ENCODE data around the gene TMIGD2. TPM values are rescaled to one million over a fixed set of nuclear protein-coding genes. Genes with fewer than 3 reads are reported as not detected.

TMIGD2 gene
- total RNA-seq, 4 donors from 2014 or later, result not detected

GRCh38 chr19:4327252-4327876 is 25.2 kb upstream of the TMIGD2 start:
- DNase-seq (ENCODE audit: low spot score in 2 of 2), result peak; percentile 87 to 91
- 25% methylated on average over 8 of the region's 30 CpGs for WGBS
- H3K27me3 ChIP-seq, result no peaks in the 10 kb centered on the region
- H3K4me3 ChIP-seq, result peak overlapping the region; percentile 1
- H3K9me3 ChIP-seq, result no peaks in the 10 kb centered on the region
- H3K4me1 ChIP-seq, result peaks cover 17% of the 10 kb centered on the region
- H3K36me3 ChIP-seq, result peaks cover 13% of the 10 kb centered on the region
- TF ChIP-seq EP300 (IDR thresholded peaks at IDR 0.05), result no peak
- TF ChIP-seq POLR2AphosphoS5 (IDR thresholded peaks at IDR 0.05), result no peak
- TF ChIP-seq CTCF (IDR thresholded peaks at IDR 0.05), result no peak
- no peak for TF ChIP-seq POLR2A (IDR thresholded peaks at IDR 0.05)
- H3K27ac ChIP-seq, result no peak overlapping the region

DNA sequence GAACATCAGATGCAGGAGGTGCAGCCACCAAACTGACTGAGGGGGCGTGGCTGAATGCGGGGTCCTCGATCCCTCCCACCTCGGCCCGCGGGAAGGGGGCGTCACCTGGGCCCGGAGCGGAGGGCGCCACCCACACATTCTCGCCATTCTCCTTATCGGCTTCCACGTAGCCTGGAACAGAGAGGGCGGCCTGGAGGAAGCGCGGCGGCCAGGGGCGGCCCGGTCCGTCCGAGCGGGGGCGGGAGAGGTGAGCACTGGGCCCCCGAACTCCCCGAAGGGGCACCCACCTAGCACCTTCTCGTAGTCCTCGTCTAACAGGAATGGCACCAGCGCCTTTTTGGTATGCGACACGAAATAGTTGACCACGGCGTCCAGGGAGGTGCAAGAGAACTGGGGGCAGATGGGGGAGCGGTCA is 24.7 kb upstream of the TMIGD2 start:
- H3K4me3 ChIP-seq, result no peak overlapping the region
- TF ChIP-seq CTCF (IDR thresholded peaks at IDR 0.05) (no peak), POLR2AphosphoS5 (IDR thresholded peaks at IDR 0.05) (no peak), EP300 (IDR thresholded peaks at IDR 0.05) (no peak), POLR2A (IDR thresholded peaks at IDR 0.05) (no peak)
- no peaks in the 10 kb centered on the region for H3K9me3 ChIP-seq

DNA sequence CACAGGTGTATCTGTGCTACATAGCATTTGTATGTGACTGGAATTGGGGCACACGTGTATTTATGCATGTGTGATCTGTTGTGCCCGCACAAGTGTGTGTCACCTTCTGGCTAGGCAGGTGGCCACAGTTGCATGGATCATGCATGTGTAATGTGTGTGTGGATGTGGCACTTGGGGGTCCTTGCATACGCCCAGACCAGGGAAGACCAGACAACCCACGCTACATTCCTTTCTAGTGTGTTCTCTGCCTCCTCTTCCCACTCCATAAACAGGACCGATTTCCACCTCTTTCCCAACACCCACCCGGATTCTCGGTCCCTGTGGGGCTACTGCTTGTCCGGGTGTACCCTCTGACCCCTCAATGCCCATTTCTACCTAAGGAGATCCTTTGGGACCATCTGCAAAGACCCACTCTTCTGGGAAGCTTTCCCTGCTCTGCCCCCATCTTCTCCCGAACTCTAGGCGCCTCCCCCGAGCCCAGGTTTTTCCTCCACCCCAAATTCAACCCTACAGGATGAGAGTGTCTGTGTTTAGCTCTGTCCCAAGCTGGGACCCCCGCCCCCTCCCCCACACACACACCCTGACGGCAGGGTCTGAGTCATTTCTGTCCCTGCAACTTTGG is 24.1 kb upstream of the TMIGD2 start:
- 59% methylated on average over 13 of the region's 13 CpGs for WGBS
- no peak overlapping the region for H3K4me3 ChIP-seq
- H3K36me3 ChIP-seq, result peaks cover 11% of the 10 kb centered on the region
- no peak overlapping the region for H3K27ac ChIP-seq
- TF ChIP-seq EP300 (IDR thresholded peaks at IDR 0.05) (no peak), CTCF (IDR thresholded peaks at IDR 0.05) (no peak)
- H3K4me1 ChIP-seq, result peaks cover 17% of the 10 kb centered on the region
- no peak for DNase-seq (ENCODE audit: low spot score in 2 of 2)
- H3K9me3 ChIP-seq, result no peaks in the 10 kb centered on the region
- no peaks in the 10 kb centered on the region for H3K27me3 ChIP-seq

More for the DNA sequence above, 24.7 kb upstream of the TMIGD2 start:
- Histone ChIP-seq H3K4me1 (peaks cover 17% of the 10 kb centered on the region), H3K27me3 (no peaks in the 10 kb centered on the region), H3K36me3 (peaks cover 13% of the 10 kb centered on the region), H3K27ac (no peak overlapping the region)
- WGBS, result 8% methylated on average over 8 of the region's 33 CpGs
- no peak for DNase-seq (ENCODE audit: low spot score in 2 of 2)

- H3K27ac ChIP-seq, result no peak overlapping the region
- peaks cover 17% of the 10 kb centered on the region for H3K4me1 ChIP-seq
- DNase-seq (ENCODE audit: low spot score in 2 of 2), result no peak
- WGBS, result 91% methylated on average over 11 of the region's 12 CpGs
- H3K4me3 ChIP-seq, result no peak overlapping the region
- H3K27me3 ChIP-seq, result no peaks in the 10 kb centered on the region
- no peak for TF ChIP-seq POLR2A (IDR thresholded peaks at IDR 0.05)
- TF ChIP-seq EP300 (IDR thresholded peaks at IDR 0.05), result no peak
- TF ChIP-seq POLR2AphosphoS5 (IDR thresholded peaks at IDR 0.05), result no peak
- TF ChIP-seq CTCF (IDR thresholded peaks at IDR 0.05), result no peak
- H3K36me3 ChIP-seq, result peaks cover 3% of the 10 kb centered on the region
- H3K9me3 ChIP-seq, result no peaks in the 10 kb centered on the region
These were observed 22.0 kb upstream of the TMIGD2 start for GRCh38 chr19:4324228-4324627.

DNA sequence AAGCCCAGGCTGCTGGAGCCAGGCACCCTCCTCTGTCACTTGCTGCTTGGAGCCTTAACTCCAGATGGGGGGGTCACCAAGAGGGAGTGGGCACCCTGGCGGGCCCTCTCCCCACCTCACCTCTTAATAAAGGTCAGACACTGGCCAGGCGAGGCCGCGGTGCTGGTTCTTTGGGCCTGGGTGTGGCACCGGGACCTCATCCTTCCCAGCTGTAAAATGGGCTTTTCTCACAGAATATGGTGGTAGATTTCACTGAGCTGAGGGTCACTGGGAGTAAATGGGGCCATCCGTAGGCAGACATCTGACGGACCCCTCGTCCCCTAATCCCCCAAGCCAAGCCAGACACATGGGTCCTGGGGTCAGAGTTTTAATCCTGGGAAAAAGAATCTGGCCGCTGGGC is 21.5 kb upstream of the TMIGD2 start:
- no peak for TF ChIP-seq POLR2AphosphoS5 (IDR thresholded peaks at IDR 0.05)
- TF ChIP-seq POLR2A (IDR thresholded peaks at IDR 0.05), result no peak
- TF ChIP-seq CTCF (IDR thresholded peaks at IDR 0.05), result no peak
- TF ChIP-seq EP300 (IDR thresholded peaks at IDR 0.05), result no peak

More for the DNA sequence above, 21.5 kb upstream of the TMIGD2 start:
- DNase-seq (ENCODE audit: low spot score in 2 of 2), result no peak
- Histone ChIP-seq H3K4me1 (peaks cover 15% of the 10 kb centered on the region), H3K36me3 (peaks cover 3% of the 10 kb centered on the region), H3K4me3 (no peak overlapping the region), H3K27ac (no peak overlapping the region), H3K27me3 (no peaks in the 10 kb centered on the region), H3K9me3 (no peaks in the 10 kb centered on the region)
- 100% methylated on average over 3 of the region's 9 CpGs for WGBS

Data from suprapubic skin (tissue), 4 donors.